HepG2 (cell line): ENCODE results near the gene CMTM3. TPM values are rescaled to one million over a fixed set of nuclear protein-coding genes. Genes with fewer than 3 reads are reported as not detected.

Experiments used
- ATF1 ChIP-seq: IDR thresholded peaks from 2 replicates; pipeline ENCODE4 v1.6.1; 2016; ENCODE audit warnings: mild to moderate bottlenecking, control low read depth
- BCL3 ChIP-seq: sonication (generic); formaldehyde crosslinking; IDR thresholded peaks from 2 replicates; pipeline ENCODE4 v1.5.1; 2020; ENCODE audit warnings: mild to moderate bottlenecking, missing genetic modification reagents, moderate library complexity
- CCDC6 ChIP-seq: sonication (generic); formaldehyde crosslinking; IDR thresholded peaks from 2 replicates; pipeline ENCODE4 v1.8.1; 2022; ENCODE audit warnings: mild to moderate bottlenecking, missing genetic modification reagents, moderate library complexity
- FOXO1 ChIP-seq: sonication (generic); formaldehyde crosslinking; IDR thresholded peaks from 2 replicates; pipeline ENCODE4 v1.4.0; 2020; ENCODE audit warnings: missing genetic modification reagents
- HNF4A ChIP-seq: sonication (generic); formaldehyde crosslinking; IDR thresholded peaks from 2 replicates; pipeline ENCODE4 v1.4.0; 2020; ENCODE audit warnings: missing genetic modification reagents
- KLF16 ChIP-seq, 2 experiments: sonication (generic) in 1 of 2; formaldehyde crosslinking in 1 of 2; IDR thresholded peaks; 2 replicates each; pipeline versions ENCODE4 v1.6.1 to v1.8.0; 2016 to 2023; ENCODE audit warnings: missing genetic modification reagents in 2 of 2, missing compliant biosample characterization in 1 of 2
- MXI1 ChIP-seq: IDR thresholded peaks from 3 replicates; pipeline ENCODE4 v1.6.1; 2012; ENCODE audit warnings: low read depth, low read length, inconsistent platforms, borderline replicate concordance
- MYC ChIP-seq: sonication (generic); formaldehyde crosslinking; IDR thresholded peaks from 2 replicates; pipeline ENCODE4 v1.9.0; 2021; ENCODE audit warnings: missing genetic modification reagents, borderline replicate concordance
- NONO ChIP-seq, 2 experiments: fragments of 450-650 bp in 1 of 2; sonication (generic) in 1 of 2; formaldehyde crosslinking in 1 of 2; IDR thresholded peaks in 1 of 2; conservative IDR thresholded peaks in 1 of 2; 2 replicates each; pipeline versions ENCODE4 v1.6.1 to v1.8.0; 2017 to 2022; ENCODE audit warnings: mild to moderate bottlenecking in 1 of 2, missing genetic modification reagents in 1 of 2, moderate library complexity in 1 of 2
- PITX1 ChIP-seq: sonication (generic); formaldehyde crosslinking; IDR thresholded peaks from 2 replicates; pipeline ENCODE4 v1.5.1; 2020; ENCODE audit warnings: mild to moderate bottlenecking, missing genetic modification reagents
- RARG ChIP-seq: sonication (generic); formaldehyde crosslinking; IDR thresholded peaks from 2 replicates; pipeline ENCODE4 v1.4.0; 2020; ENCODE audit warnings: low read depth, mild to moderate bottlenecking, missing genetic modification reagents
- THRA ChIP-seq: sonication (generic); formaldehyde crosslinking; IDR thresholded peaks from 2 replicates; pipeline ENCODE4 v1.4.0; 2020; ENCODE audit warnings: missing genetic modification reagents, borderline replicate concordance
- ZBTB38 ChIP-seq: sonication (generic); formaldehyde crosslinking; IDR thresholded peaks from 2 replicates; pipeline ENCODE4 v1.5.1; 2020; ENCODE audit warnings: mild to moderate bottlenecking, missing genetic modification reagents
- ZFP36L2 ChIP-seq: sonication (generic); formaldehyde crosslinking; IDR thresholded peaks from 2 replicates; pipeline ENCODE4 v1.4.0; 2020; ENCODE audit warnings: missing genetic modification reagents
- ZFP37 ChIP-seq: sonication (generic); formaldehyde crosslinking; IDR thresholded peaks from 2 replicates; pipeline ENCODE4 v1.4.0; 2020; ENCODE audit warnings: missing genetic modification reagents, borderline replicate concordance
- ZNF292 ChIP-seq: sonication (generic); formaldehyde crosslinking; IDR thresholded peaks from 2 replicates; pipeline ENCODE4 v1.8.1; 2022; ENCODE audit warnings: mild to moderate bottlenecking, low read depth, missing genetic modification reagents, borderline replicate concordance
- ZNF430 ChIP-seq: sonication (generic); formaldehyde crosslinking; IDR thresholded peaks from 2 replicates; pipeline ENCODE4 v1.9.0; 2021; ENCODE audit warnings: mild to moderate bottlenecking, missing genetic modification reagents
- ZNF432 ChIP-seq: sonication (generic); formaldehyde crosslinking; IDR thresholded peaks from 2 replicates; pipeline ENCODE4 v1.5.0; 2020; ENCODE audit warnings: missing genetic modification reagents, mild to moderate bottlenecking, borderline replicate concordance
- polyA plus RNA-seq, 8 experiments: library from polyadenylated mRNA; depleted of rRNA in 3 of 8; stranded (reverse) in 7 of 8; unstranded in 1 of 8; fragments of >200 nt; fragmentation: Illumina TruSeq in 4 of 8; extraction: Trizol in 4 of 8; gene quantifications; 2 replicates each; pipeline versions ENCODE4 v1.2.1 to v1.2.3, GENCODE V29; 2011 to 2016; ENCODE audit warnings: low read depth in 4 of 8, missing spikeins in 1 of 8, mixed read lengths in 1 of 8; ENCODE audit not compliant: insufficient read depth in 1 of 8
- total RNA-seq, 5 experiments: library from RNA; depleted of rRNA; stranded (reverse); fragments of >200 nt; fragmentation: Illumina TruSeq; extraction: Trizol; gene quantifications; 2 replicates each; pipeline ENCODE4 v1.2.3, GENCODE V29; 2016; ENCODE audit warnings: low read depth in 1 of 5
- TF ChIP-seq, protein P1 (sequence below), 2 experiments: sonication (generic) in 1 of 2; formaldehyde crosslinking in 1 of 2; IDR thresholded peaks; 2 replicates each; pipeline versions ENCODE4 v1.4.0 to v1.6.1; 2018 to 2020; ENCODE audit warnings: missing genetic modification reagents in 2 of 2, borderline replicate concordance in 1 of 2, low read depth in 1 of 2, mild to moderate bottlenecking in 1 of 2, missing biosample characterization in 1 of 2
- TF ChIP-seq, protein P2 (sequence below): sonication (generic); formaldehyde crosslinking; IDR thresholded peaks from 2 replicates; pipeline ENCODE4 v1.5.0; 2020; ENCODE audit warnings: missing genetic modification reagents
- TF ChIP-seq, protein P3 (sequence below): IDR thresholded peaks from 2 replicates; pipeline ENCODE4 v1.6.1; 2016; ENCODE audit warnings: missing genetic modification reagents, missing compliant biosample characterization

The CMTM3 gene
- total and polyA plus RNA-seq, 2 of the 13 experiments (the other 11 are each of a cell fraction or from before 2014, with no cell fraction given): 29.2 to 48.7 TPM

GRCh38 chr16:66614161-66614802 lies 9.8 kb downstream of the CMTM3 start (continued):
- TF ChIP-seq THRA: no peak
- TF ChIP-seq, protein P1, sequence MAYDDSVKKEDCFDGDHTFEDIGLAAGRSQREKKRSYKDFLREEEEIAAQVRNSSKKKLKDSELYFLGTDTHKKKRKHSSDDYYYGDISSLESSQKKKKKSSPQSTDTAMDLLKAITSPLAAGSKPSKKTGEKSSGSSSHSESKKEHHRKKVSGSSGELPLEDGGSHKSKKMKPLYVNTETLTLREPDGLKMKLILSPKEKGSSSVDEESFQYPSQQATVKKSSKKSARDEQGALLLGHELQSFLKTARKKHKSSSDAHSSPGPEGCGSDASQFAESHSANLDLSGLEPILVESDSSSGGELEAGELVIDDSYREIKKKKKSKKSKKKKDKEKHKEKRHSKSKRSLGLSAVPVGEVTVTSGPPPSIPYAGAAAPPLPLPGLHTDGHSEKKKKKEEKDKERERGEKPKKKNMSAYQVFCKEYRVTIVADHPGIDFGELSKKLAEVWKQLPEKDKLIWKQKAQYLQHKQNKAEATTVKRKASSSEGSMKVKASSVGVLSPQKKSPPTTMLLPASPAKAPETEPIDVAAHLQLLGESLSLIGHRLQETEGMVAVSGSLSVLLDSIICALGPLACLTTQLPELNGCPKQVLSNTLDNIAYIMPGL (CRISPR knock-in tag; IDR thresholded peaks at IDR 0.05; ENCODE audit: borderline replicate concordance in 1 of 2, low read depth in 1 of 2): no peak
- TF ChIP-seq ZBTB38 (CRISPR knock-in tag): peak; percentile 70; the same call in 1 of the 2 replicates
- TF ChIP-seq, protein P2, sequence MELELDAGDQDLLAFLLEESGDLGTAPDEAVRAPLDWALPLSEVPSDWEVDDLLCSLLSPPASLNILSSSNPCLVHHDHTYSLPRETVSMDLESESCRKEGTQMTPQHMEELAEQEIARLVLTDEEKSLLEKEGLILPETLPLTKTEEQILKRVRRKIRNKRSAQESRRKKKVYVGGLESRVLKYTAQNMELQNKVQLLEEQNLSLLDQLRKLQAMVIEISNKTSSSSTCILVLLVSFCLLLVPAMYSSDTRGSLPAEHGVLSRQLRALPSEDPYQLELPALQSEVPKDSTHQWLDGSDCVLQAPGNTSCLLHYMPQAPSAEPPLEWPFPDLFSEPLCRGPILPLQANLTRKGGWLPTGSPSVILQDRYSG (CRISPR knock-in tag): no peak
- TF ChIP-seq ATF1 (CRISPR knock-in tag): no peak
- no peak for TF ChIP-seq NONO (IDR thresholded peaks at IDR 0.05)
- peak; percentile 20; the same call in 1 of the 2 replicates for TF ChIP-seq NONO (CRISPR knock-in tag; conservative IDR thresholded peaks at IDR 0.05)
- 0 out of 2 replicates have a peak, but pooled peaks have one; percentile 25 for TF ChIP-seq PITX1 (CRISPR knock-in tag)
- no peak for TF ChIP-seq ZFP37 (CRISPR knock-in tag)
- no peak for TF ChIP-seq ZNF430 (CRISPR knock-in tag)
- no peak for TF ChIP-seq BCL3 (CRISPR knock-in tag)
- no peak for TF ChIP-seq RARG (CRISPR knock-in tag)
- TF ChIP-seq ZNF432 (CRISPR knock-in tag): no peak
- TF ChIP-seq ZFP36L2 (CRISPR knock-in tag): no peak
- TF ChIP-seq HNF4A (CRISPR knock-in tag): peak; percentile 52
- TF ChIP-seq CCDC6 (CRISPR knock-in tag): no peak
- TF ChIP-seq, protein P3, sequence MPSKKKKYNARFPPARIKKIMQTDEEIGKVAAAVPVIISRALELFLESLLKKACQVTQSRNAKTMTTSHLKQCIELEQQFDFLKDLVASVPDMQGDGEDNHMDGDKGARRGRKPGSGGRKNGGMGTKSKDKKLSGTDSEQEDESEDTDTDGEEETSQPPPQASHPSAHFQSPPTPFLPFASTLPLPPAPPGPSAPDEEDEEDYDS (CRISPR knock-in tag): no peak
- TF ChIP-seq MXI1: no peak
- TF ChIP-seq MYC: no peak
- TF ChIP-seq KLF16 (CRISPR knock-in tag; IDR thresholded peaks at IDR 0.05): no peak
- TF ChIP-seq FOXO1 (CRISPR knock-in tag): no peak
- TF ChIP-seq ZNF292 (CRISPR knock-in tag): no peak
